ENCODE data around the gene HMG20A. TPM values are rescaled to one million over a fixed set of nuclear protein-coding genes. Genes with fewer than 3 reads are reported as not detected.

HMG20A gene
- total RNA-seq, 2 donors from 2014 or later, result 43.1 to 44.6 TPM

GRCh38 chr15:77504871-77505270 is 84.2 kb downstream of the HMG20A start:
- Mint-ChIP-seq H3K27me3 (ENCODE audit: low read depth) (no peaks in the 10 kb centered on the region), H3K9me3 (no peaks in the 10 kb centered on the region), H3K27ac (no peak overlapping the region), H3K4me1 (ENCODE audit: low read depth) (peaks cover 9% of the 10 kb centered on the region), H3K4me3 (no peak overlapping the region), H3K36me3 (ENCODE audit: insufficient read depth in 2 of 2) (no peaks in the 10 kb centered on the region)
- ATAC-seq (replicated peaks in 1 of 2) (no peak), DNase-seq (no peak)

DNA sequence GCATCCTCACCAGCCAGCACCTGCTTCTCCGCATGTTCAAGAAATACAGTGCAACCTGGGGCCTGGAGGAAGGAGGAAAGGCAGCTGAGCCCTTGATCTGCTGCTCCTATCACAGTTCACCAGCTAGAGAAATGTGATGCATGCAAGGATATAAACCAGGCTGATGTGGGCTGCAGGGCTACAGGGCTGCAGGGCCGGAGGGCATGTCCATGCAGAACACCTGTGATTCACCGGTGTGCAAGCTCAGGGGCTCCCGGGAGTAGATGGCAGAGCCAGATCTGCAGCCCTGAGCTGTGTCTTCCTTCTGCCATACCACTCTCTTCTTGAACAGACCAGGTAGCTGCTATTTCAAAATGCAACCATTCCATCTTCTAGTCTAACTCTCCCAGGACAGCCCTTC is 84.9 kb downstream of the HMG20A start:
- ATAC-seq (replicated peaks in 1 of 2), result no peak
- H3K27ac Mint-ChIP-seq, result no peak overlapping the region
- no peak for DNase-seq
- no peaks in the 10 kb centered on the region for H3K36me3 Mint-ChIP-seq (ENCODE audit: insufficient read depth in 2 of 2)
- H3K4me1 Mint-ChIP-seq (ENCODE audit: low read depth), result peaks cover 9% of the 10 kb centered on the region
- H3K27me3 Mint-ChIP-seq (ENCODE audit: low read depth), result no peaks in the 10 kb centered on the region
- no peak overlapping the region for H3K4me3 Mint-ChIP-seq
- H3K9me3 Mint-ChIP-seq, result no peaks in the 10 kb centered on the region

DNA sequence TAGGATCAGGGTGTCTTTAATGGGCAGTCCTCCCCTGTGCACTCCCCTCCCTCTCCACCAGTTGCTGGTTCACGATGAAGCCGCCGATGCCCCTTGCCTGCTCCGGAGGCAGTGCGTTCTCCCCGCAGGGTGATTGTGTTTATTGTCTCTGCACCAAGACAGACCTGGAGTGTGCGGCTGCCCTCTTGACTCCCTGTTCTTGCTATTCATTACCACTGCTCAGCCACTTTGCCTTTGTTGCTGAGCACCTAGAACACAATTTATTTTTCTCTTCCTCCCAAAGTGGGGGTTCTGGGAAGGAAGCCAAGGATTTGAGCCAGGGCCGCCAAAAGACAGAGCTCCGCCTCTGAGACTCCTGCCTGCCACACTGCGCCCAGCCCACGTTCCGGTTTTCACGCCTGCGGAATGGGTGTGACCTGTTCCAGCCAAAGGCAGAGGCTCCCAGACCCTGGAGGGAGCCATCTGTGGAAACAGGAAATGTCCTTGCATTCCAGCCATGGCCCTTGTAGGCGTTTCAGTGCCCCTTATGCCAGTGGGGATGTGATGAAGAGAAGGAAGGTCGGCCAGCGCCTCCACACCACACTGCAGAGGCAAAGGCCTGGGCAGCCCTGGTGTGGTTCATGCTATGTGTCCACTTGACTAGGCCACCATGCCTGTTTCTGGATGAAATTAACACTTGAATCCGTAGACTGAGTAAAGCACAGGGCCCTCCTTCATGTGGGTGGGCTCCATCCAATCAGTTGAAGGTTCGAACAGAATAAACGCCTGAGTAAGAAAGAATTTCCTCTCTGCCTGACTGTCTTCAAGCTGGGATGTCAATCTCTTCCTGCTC is 85.8 kb downstream of the HMG20A start:
- ATAC-seq (replicated peaks in 1 of 2), result no peak
- DNase-seq, result no peak
- Mint-ChIP-seq H3K27ac (no peak overlapping the region), H3K27me3 (ENCODE audit: low read depth) (no peaks in the 10 kb centered on the region), H3K9me3 (no peaks in the 10 kb centered on the region), H3K4me3 (no peak overlapping the region), H3K4me1 (ENCODE audit: low read depth) (peaks cover under 1% of the 10 kb centered on the region), H3K36me3 (ENCODE audit: insufficient read depth in 2 of 2) (no peaks in the 10 kb centered on the region)

- H3K36me3 Mint-ChIP-seq (ENCODE audit: insufficient read depth in 2 of 2), result no peaks in the 10 kb centered on the region
Observed at GRCh38 chr15:77507143-77507897, 86.6 kb downstream of the HMG20A start.

DNA sequence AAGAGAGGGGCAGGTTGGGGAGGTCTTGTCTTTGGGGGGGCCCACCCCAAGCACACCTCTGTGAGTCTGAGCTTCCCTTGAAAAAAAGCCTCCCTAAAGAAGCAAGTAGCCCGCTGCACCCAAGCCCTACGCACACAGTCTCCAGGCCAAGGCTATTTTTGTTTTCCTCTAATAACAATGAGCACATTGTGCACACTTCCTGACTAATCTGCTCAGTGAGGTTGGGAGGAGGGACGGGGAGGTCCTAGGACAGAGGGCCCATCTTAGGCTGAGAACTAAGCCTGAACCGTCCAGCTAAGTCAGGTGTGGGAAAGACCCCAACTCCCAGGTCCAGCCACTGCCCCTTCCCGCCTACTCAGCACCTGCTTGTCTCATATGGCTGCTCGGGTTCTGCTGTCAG is 87.2 kb downstream of the HMG20A start:
- Mint-ChIP-seq H3K4me3 (no peak overlapping the region), H3K27ac (no peak overlapping the region), H3K9me3 (no peaks in the 10 kb centered on the region), H3K27me3 (ENCODE audit: low read depth) (no peaks in the 10 kb centered on the region), H3K4me1 (ENCODE audit: low read depth) (no peaks in the 10 kb centered on the region), H3K36me3 (ENCODE audit: insufficient read depth in 2 of 2) (no peaks in the 10 kb centered on the region)
- DNase-seq (no peak), ATAC-seq (replicated peaks in 1 of 2) (no peak)

More at GRCh38 chr15:77507143-77507897, 86.6 kb downstream of the HMG20A start:
- ATAC-seq (replicated peaks in 1 of 2) (no peak), DNase-seq (no peak)
- Mint-ChIP-seq H3K27ac (no peak overlapping the region), H3K4me3 (no peak overlapping the region), H3K27me3 (ENCODE audit: low read depth) (no peaks in the 10 kb centered on the region), H3K9me3 (no peaks in the 10 kb centered on the region), H3K4me1 (ENCODE audit: low read depth) (no peaks in the 10 kb centered on the region)

- Mint-ChIP-seq H3K27ac (no peak overlapping the region), H3K4me1 (ENCODE audit: low read depth) (no peaks in the 10 kb centered on the region), H3K9me3 (no peaks in the 10 kb centered on the region), H3K27me3 (ENCODE audit: low read depth) (no peaks in the 10 kb centered on the region), H3K4me3 (no peak overlapping the region), H3K36me3 (ENCODE audit: insufficient read depth in 2 of 2) (no peaks in the 10 kb centered on the region)
- no peak for ATAC-seq (replicated peaks in 1 of 2)
- no peak for DNase-seq
Observed at GRCh38 chr15:77508541-77509243, 88.0 kb downstream of the HMG20A start.

DNA sequence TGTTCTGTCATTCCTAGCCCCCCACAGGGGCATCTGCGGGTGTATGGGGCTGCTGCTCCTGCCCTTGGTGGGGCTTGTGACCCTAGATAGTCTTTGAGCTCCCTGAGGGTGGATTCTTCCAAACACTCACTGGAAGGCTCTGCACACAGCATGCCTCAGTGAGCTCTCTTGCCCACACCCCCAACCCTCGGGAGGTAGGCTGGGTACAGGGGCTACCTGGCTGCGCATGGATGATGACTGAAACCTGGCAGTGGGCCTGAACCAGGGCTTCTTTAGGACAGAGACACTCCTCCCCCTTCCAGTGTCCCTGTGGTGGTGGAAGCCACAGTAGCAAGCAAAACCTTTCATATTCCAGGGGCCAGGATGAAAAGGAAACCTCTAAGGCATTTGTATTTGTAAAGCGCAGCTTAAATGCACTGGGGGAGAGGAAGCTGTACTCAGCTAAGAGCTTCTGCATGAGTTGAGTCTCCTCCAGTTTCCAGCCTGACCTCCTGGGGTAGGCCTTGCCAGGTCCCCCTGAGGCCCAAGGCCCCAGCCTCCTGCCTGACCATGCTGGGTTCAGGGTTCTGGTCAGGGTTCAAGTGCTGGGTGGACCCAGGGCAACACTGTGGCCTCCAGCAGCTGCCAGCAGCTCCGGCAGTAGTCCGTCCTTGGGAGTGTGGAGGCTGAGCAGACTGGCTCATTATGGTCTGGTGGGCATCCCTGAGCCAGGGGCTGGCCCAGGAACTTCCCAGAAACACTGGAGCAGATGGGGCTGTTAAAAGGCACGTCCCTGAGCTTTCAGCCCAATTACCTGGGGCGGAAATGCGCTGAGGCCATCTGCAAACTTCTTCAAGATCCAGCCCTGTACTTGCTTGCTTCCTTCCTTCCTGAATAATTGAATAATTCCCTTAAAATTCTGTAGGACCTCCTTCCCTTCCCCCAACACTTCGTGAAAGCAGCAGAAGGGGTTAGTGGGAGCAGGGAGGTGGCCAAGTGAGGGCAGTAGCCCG is 89.7 kb downstream of the HMG20A start:
- H3K36me3 Mint-ChIP-seq (ENCODE audit: insufficient read depth in 2 of 2), result no peaks in the 10 kb centered on the region
- no peak overlapping the region for H3K27ac Mint-ChIP-seq
- ATAC-seq (replicated peaks in 1 of 2), result no peak
- no peaks in the 10 kb centered on the region for H3K9me3 Mint-ChIP-seq
- no peaks in the 10 kb centered on the region for H3K27me3 Mint-ChIP-seq (ENCODE audit: low read depth)
- no peak overlapping the region for H3K4me3 Mint-ChIP-seq
- H3K4me1 Mint-ChIP-seq (ENCODE audit: low read depth), result no peaks in the 10 kb centered on the region
- DNase-seq, result no peak

DNA sequence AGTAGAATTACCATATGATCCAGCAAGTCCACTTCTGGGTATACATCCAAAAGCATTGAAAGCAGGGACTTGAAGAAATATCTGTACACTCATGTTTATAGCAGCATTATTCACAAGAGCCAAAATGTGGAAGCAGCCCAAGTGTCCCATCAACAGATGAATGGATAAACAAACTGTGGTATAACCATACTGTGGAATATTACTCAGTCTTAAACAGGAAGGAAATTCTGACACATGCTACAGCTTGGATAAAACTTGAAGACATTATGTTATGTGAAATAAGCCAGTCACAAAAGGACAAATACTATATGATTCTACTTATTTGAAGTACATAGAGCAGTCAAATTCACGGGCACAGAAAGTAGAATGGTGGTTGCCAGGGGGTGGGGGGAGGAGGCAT is 91.2 kb downstream of the HMG20A start:
- no peak overlapping the region for H3K4me3 Mint-ChIP-seq
- DNase-seq, result no peak
- H3K27me3 Mint-ChIP-seq (ENCODE audit: low read depth), result no peaks in the 10 kb centered on the region
- H3K4me1 Mint-ChIP-seq (ENCODE audit: low read depth), result no peaks in the 10 kb centered on the region
- ATAC-seq (replicated peaks in 1 of 2), result no peak
- H3K27ac Mint-ChIP-seq, result no peak overlapping the region
- no peaks in the 10 kb centered on the region for H3K9me3 Mint-ChIP-seq
- no peaks in the 10 kb centered on the region for H3K36me3 Mint-ChIP-seq (ENCODE audit: insufficient read depth in 2 of 2)

DNA sequence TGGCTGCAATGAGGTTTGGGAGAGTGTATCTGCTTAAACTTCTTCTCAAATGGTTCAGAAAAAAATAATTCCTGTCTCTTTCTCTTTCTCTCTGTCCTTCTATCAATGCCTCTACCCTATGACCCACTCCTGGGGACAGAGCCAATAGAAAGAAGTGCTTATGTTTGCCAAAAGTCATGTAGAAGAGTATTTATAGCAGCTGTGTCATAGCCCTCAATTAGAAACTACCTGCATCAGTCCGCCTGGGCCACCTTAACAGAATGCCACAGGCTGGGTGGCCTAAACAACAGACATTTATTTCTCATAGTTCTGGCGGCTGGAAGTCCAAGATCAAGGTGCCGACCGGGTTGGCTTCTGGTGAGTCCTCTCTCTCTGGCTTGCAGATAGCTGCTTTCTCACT is 92.5 kb downstream of the HMG20A start:
- no peak overlapping the region for H3K27ac Mint-ChIP-seq

DNA sequence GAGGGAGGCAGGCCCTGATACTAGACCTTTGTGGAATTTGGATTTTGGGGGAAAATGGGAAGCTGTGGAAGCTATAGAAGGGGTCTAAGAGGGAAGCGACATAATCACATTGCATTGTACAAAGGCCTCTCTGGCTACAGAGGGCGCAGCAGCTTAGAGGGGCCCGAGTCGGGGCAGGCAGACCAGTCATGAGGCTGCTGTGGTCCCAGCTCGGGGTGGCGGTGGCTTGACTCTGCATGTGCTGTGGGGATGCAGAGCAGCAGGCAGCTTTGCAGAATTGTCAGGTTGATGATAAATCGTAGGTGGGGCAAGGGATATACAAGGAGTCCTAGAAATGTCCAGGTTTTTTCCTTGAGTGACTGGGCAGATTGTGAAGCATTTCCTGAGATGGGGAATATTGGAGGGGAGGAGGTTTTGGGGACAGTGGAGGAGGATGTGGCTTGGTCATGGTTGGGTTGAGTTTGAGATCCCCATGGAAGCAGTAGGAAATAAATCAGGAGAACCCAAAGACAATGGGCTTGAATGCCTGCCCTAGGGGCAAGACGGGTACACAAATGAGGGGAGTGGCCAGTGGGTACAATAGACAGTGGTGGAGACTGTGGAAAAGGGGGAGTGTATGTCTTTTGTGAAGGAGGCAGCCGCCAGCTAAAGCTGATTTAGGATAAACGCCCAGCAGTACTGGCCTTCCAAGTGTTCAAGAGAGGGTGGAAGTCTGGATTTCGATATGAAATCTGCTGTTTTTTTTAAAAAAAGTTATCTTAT is 94.1 kb downstream of the HMG20A start:
- DNase-seq (no peak), ATAC-seq (replicated peaks in 1 of 2) (no peak)
- H3K27ac Mint-ChIP-seq, result no peak overlapping the region
- no peaks in the 10 kb centered on the region for H3K27me3 Mint-ChIP-seq (ENCODE audit: low read depth)
- no peaks in the 10 kb centered on the region for H3K36me3 Mint-ChIP-seq (ENCODE audit: insufficient read depth in 2 of 2)
- no peaks in the 10 kb centered on the region for H3K4me1 Mint-ChIP-seq (ENCODE audit: low read depth)
- H3K4me3 Mint-ChIP-seq, result no peak overlapping the region
- H3K9me3 Mint-ChIP-seq, result no peaks in the 10 kb centered on the region

More for the DNA sequence above, 92.5 kb downstream of the HMG20A start:
- no peak for ATAC-seq (replicated peaks in 1 of 2)
- Mint-ChIP-seq H3K27me3 (ENCODE audit: low read depth) (no peaks in the 10 kb centered on the region), H3K36me3 (ENCODE audit: insufficient read depth in 2 of 2) (no peaks in the 10 kb centered on the region), H3K4me1 (ENCODE audit: low read depth) (no peaks in the 10 kb centered on the region), H3K4me3 (no peak overlapping the region), H3K9me3 (no peaks in the 10 kb centered on the region)
- DNase-seq, result no peak

GRCh38 chr15:77515613-77516012 is 94.9 kb downstream of the HMG20A start:
- H3K36me3 Mint-ChIP-seq (ENCODE audit: insufficient read depth in 2 of 2), result no peaks in the 10 kb centered on the region
- no peaks in the 10 kb centered on the region for H3K9me3 Mint-ChIP-seq
- no peak overlapping the region for H3K4me3 Mint-ChIP-seq
- ATAC-seq (replicated peaks in 1 of 2), result no peak
- H3K27ac Mint-ChIP-seq, result no peak overlapping the region
- no peaks in the 10 kb centered on the region for H3K27me3 Mint-ChIP-seq (ENCODE audit: low read depth)
- no peaks in the 10 kb centered on the region for H3K4me1 Mint-ChIP-seq (ENCODE audit: low read depth)
- DNase-seq, result no peak

DNA sequence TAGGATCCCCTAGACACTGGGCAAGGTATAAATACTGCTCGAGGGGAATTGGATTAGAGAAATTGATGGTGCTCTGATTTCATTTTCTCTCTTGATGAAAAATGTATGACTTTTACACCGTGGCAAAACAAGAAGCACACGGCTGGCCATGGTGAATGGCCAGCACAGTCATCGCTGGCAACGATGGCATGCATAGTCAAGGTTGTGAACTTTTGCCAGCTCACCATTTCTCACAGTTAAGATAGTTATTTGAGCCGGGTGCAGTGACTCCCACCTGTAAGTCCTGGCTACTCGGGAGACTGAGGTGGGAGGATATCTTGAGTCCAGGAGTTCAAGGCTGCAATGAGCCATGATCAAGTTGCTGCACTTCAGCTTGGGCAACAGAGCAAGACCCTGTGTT is 95.4 kb downstream of the HMG20A start:
- Mint-ChIP-seq H3K4me3 (no peak overlapping the region), H3K27me3 (ENCODE audit: low read depth) (no peaks in the 10 kb centered on the region), H3K36me3 (ENCODE audit: insufficient read depth in 2 of 2) (no peaks in the 10 kb centered on the region), H3K4me1 (ENCODE audit: low read depth) (no peaks in the 10 kb centered on the region), H3K27ac (no peak overlapping the region), H3K9me3 (no peaks in the 10 kb centered on the region)
- DNase-seq (no peak), ATAC-seq (replicated peaks in 1 of 2) (no peak)
